ENCODE data around the gene TP53TG3E. TPM values are rescaled to one million over a fixed set of nuclear protein-coding genes. Genes with fewer than 3 reads are reported as not detected.
"Not testable (repeated sequence)": the region's sequence is repeated elsewhere in the genome, so short reads cannot be mapped to it uniquely, and the experiment has no call there.

TP53TG3E gene
- polyA plus RNA-seq (2011; rRNA removed) (not detected in 2 replicates), polyA plus RNA-seq (2017; fragmentation: RNase III; extraction: RNeasy Plus Mini Kit Qiagen cat#74134 plus additional on column Dnase treatment) (not detected in 3 replicates), polyA minus RNA-seq (2011; rRNA and poly(A)+ RNA removed) (not detected in 2 replicates)
- polyA plus RNA-seq (2012; cell fraction: cytosol; rRNA removed): 0.04 TPM in 1 of 2 replicates, not detected in the other
- polyA plus RNA-seq (2012; cell fraction: nucleus; rRNA removed): not detected in 2 replicates

- WGBS (ENCODE audit: missing lambda C conversion rate): no CpG with 5 or more reads among the region's 25 CpGs
- DNase-seq (ENCODE audit: low read depth in 1 of 2, low spot score in 1 of 2); H3K4me2 ChIP-seq; H3K4me1 ChIP-seq; H3K9me3 ChIP-seq; POLR2A ChIA-PET; ATAC-seq; H3K4me3 ChIP-seq; CTCF ChIA-PET; FAIRE-seq; H3K27ac ChIP-seq: not testable (repeated sequence)
These were observed at the start of gene TP53TG3E for GRCh38 chr16:33304006-33304405. Gene TP53TG3E (plus strand): TSS chr16:33304306. CDS start chr16:33304374, 68 bp downstream.

- H3K4me3 ChIP-seq; H3K4me1 ChIP-seq; H3K27ac ChIP-seq; DNase-seq (ENCODE audit: low read depth in 1 of 2, low spot score in 1 of 2); FAIRE-seq; CTCF ChIA-PET; H3K4me2 ChIP-seq; POLR2A ChIA-PET; ATAC-seq: not testable (repeated sequence)
- 14% methylated on average over 4 of the region's 4 CpGs for WGBS (ENCODE audit: missing lambda C conversion rate)
- H3K9me3 ChIP-seq: peaks cover 26% of the 10 kb centered on the region
These were observed 32.3 kb downstream of the TP53TG3E start for GRCh38 chr16:33336226-33337012.

DNA sequence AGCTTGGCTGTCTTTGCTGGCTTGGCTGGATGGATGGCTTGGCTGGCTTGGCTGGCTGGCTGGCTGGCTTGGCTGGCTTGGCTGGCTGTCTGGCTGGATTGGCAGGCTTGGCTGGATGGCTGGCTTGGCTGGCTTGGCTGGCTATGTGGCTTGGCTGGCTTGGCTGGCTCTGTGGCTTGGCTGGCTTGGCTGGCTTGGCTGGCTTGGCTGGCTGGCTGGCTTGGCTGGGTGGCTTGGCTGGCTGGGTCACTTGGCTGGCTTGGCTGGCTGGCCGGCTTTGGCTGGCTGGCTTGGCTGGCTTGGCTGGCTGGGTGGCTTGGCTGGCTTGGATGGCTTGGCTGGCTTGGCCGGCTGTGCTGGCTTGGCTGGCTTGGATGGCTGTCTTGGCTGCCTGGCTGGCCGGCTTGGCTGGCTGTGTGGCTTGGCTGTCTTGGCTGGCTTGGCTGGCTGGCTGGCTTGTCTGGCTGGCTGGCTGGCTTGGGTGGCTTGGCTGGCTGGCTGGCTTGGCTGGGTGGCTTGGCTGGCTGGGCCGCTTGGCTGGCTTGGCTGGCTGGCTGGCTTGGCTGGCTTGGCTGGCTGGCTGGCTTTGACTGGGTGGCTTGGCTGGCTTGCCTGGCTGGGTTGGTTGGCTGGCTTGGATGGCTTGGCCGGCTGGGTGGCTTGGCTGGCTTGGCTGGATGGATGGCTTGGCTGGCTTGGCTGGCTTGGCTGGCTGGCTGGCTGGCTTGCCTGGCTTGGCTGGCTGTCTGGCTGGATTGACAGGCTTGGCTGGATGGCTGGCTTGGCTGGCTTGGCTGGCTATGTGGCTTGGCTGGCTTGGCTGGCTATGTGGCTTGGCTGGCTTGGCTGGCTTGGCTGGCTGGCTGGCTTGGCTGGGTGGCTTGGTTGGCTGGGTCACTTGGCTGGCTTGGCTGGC is 33.8 kb downstream of the TP53TG3E start:
- H3K4me3 ChIP-seq; DNase-seq (ENCODE audit: low read depth in 1 of 2, low spot score in 1 of 2); POLR2A ChIA-PET; H3K4me1 ChIP-seq; ATAC-seq; CTCF ChIA-PET; H3K27ac ChIP-seq; FAIRE-seq; H3K4me2 ChIP-seq: not testable (repeated sequence)
- peaks cover 26% of the 10 kb centered on the region for H3K9me3 ChIP-seq
- WGBS (ENCODE audit: missing lambda C conversion rate): 15% methylated on average over 5 of the region's 5 CpGs

DNA sequence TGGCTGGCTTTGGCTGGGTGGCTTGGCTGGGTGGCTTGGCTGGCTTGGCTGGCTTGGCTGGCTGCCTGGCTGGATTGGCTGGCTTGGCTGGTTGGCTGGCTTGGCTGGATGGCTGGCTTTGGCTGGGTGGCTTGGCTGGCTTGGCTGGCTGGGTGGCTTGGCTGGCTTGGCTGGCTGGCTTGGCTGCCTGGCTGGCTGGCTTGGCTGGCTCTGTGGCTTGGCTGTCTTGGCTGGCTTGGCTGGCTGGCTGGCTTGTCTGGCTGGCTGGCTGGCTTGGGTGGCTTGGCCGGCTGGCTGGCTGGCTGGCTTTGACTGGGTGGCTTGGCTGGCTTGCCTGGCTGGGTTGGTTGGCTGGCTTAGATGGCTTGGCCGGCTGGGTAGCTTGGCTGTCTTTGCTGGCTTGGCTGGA is 34.4 kb downstream of the TP53TG3E start:
- DNase-seq (ENCODE audit: low read depth in 1 of 2, low spot score in 1 of 2); H3K4me2 ChIP-seq; FAIRE-seq; H3K4me3 ChIP-seq; ATAC-seq; H3K27ac ChIP-seq; H3K4me1 ChIP-seq; CTCF ChIA-PET; POLR2A ChIA-PET: not testable (repeated sequence)
- H3K9me3 ChIP-seq: peaks cover 26% of the 10 kb centered on the region
- WGBS (ENCODE audit: missing lambda C conversion rate): 9% methylated on average over 2 of the region's 2 CpGs

DNA sequence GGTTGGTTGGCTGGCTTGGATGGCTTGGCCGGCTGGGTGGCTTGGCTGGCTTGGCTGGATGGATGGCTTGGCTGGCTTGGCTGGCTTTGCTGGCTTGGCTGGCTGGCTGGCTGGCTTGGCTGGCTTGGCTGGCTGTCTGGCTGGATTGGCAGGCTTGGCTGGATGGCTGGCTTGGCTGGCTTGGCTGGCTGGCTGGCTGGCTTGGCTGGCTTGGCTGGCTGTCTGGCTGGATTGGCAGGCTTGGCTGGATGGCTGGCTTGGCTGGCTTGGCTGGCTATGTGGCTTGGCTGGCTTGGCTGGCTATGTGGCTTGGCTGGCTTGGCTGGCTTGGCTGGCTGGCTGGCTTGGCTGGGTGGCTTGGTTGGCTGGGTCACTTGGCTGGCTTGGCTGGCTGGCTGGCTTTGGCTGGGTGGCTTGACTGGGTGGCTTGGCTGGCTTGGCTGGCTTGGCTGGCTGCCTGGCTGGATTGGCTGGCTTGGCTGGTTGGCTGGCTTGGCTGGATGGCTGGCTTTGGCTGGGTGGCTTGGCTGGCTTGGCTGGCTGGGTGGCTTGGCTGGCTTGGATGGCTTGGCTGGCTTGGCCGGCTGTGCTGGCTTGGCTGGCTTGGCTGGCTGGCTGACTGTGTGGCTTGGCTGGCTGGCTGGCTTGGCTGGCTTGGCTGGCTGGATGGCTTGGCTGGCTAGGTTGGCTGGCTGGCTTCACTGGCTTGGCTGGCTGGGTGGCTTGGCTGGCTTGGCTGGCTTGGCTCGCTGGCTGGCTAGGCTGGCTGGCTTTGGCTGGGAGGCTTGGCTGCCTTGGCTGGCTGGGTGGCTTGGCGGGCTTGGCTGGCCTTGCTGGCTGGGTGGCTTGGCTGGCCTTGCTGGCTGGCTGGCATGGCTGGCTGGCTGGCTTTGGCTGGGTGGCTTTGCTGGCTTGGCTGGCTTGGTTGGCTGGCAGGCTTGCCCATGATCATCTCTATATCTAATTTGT is 35.3 kb downstream of the TP53TG3E start:
- peak; percentile 67 to 80; a peak in 5 of 6 replicates for ATAC-seq
- WGBS (ENCODE audit: missing lambda C conversion rate): 9% methylated on average over 3 of the region's 4 CpGs
- H3K9me3 ChIP-seq: peaks cover 26% of the 10 kb centered on the region
- H3K4me1 ChIP-seq; CTCF ChIA-PET; H3K4me2 ChIP-seq; DNase-seq (ENCODE audit: low read depth in 1 of 2, low spot score in 1 of 2); POLR2A ChIA-PET; FAIRE-seq; H3K27ac ChIP-seq; H3K4me3 ChIP-seq: not testable (repeated sequence)

Small RNA genes within 50 kb of the gene (small RNA-seq; reads per million reads assigned to genes)
- 0 reads per million in 6 experiments for gene AC141257.3

Other genes with a start within 250 kb of the TP53TG3E start
- 0.70 TPM in 1 of 2 replicates, not detected in the other for gene TP53TG3C, start 110.1 kb upstream of the TP53TG3E start, polyA plus RNA-seq (2011; rRNA removed)
- 0.20 to 0.45 TPM (median 0.43 TPM) in 3 replicates for gene TP53TG3C, start 110.1 kb upstream of the TP53TG3E start, polyA plus RNA-seq (2017; fragmentation: RNase III; extraction: RNeasy Plus Mini Kit Qiagen cat#74134 plus additional on column Dnase treatment)
- gene TP53TG3B, start 56.5 kb downstream of the TP53TG3E start, polyA plus RNA-seq (2011; rRNA removed): 0.32 and 0.54 TPM in 2 replicates
- 0.43 TPM in 1 of 3 replicates, not detected in the others for gene TP53TG3B, start 56.5 kb downstream of the TP53TG3E start, polyA plus RNA-seq (2017; fragmentation: RNase III; extraction: RNeasy Plus Mini Kit Qiagen cat#74134 plus additional on column Dnase treatment)
- 0.44 and 0.81 TPM in 2 replicates for gene TP53TG3F, start 155.3 kb downstream of the TP53TG3E start, polyA plus RNA-seq (2011; rRNA removed)
- 0.12 to 0.34 TPM (median 0.14 TPM) in 3 replicates for gene TP53TG3F, start 155.3 kb downstream of the TP53TG3E start, polyA plus RNA-seq (2017; fragmentation: RNase III; extraction: RNeasy Plus Mini Kit Qiagen cat#74134 plus additional on column Dnase treatment)